Measurements from ENCODE around the gene SMOC2.

SMOC2 gene

DNA sequence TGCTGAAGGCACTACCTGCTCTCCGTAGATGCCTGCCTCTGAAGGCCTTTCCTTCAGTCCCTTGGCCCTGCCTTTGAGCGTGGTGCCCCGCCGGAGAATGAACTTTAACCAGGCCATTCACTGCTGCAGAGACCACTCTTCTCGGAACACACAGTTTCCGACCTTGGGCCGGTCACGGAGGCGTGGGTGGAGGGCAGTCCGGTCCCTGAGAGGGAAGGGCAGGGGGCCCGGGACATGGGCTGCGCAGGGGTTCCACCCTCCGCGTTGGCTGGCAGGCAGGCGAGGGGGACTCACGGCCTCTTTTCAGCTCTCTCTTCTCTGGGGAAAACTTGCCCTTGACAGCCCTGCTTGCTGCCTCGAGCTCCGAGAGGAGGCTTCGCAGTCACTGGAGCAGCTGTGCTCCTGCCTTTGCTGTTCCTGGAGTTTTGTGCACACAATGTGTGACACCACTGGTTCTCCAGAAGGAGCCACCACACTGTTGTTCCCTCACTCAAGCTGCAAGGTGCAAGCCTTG is 187.8 kb downstream of the SMOC2 start:
- DNase-seq (ENCODE audit: low spot score) = no peak

DNA sequence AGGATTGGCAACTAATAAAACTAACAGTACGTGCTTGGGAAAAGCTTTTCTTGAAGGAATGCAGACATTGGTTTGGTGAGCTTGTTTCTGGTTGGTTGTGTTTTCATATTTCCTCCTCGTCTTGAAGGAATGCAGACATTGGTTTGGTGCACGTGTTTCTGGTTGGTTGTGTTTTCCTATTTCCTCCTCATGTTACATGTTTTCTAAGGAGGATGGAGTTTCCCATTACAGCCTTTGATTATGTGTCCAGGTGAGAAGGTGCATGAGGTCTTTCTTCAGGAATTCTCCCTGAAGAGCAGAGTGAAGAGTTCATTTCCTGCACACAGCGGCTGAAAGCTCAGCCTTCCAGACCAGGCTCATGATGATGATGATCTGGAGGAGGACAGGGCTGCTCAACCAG is 190.6 kb downstream of the SMOC2 start:
- no peak for DNase-seq (ENCODE audit: low spot score)

DNA sequence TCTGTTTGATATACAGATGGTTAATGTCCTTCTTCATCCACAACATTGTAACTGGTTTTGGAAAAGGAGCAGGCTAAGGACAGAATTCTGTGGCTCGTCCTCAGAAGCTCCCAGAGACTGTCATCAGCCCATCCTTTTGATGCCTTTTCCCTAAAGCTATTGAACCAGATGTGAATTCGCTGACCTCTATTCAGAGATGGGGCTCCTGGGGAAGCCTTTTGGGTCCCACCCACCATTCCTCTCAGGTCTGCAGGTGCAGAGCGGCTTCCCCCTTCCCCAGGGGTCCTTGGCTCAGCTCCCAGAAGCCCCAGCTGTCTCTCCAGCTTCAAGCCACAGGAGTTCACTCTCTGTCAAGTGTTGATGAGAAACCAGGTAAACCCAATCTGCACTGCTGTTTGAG is 191.7 kb downstream of the SMOC2 start:
- no peak for DNase-seq (ENCODE audit: low spot score)

DNA sequence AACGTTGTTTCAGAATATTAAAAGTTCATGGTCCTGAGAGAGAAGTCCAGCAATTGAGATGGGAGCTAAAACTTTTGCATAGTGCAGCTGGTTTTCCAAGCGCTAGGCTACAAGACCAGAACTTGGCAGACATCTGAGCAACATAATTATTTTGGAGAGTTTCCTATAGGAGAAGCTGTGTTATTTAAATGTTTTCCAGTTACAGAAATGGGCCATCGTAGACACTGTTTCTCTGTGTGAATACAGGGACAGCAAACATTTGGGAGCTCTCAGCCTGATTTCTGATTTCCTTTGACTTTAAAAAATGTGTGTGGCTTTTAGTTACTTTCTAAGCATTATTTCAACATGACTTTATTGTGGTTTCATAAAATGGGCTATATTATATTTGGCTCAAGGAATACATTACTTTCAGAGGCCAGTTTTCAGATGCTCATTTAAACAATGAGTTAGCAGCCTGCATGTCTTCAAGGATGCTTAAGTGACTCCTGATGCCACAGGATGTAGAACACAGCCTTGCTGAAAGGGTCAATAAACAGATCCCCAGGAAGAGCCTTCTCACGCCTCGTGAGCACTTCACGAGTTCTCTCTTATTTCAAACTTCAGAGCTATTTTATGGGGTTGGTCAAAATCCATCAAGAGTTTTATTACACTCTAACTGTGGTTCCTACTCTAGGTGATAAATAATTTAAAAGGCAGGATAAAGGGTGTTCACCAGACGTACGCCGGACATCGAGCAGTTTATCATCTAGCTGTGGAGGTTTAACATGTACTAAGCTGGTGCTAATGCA is 193.8 kb downstream of the SMOC2 start:
- DNase-seq (ENCODE audit: low spot score) = no peak

DNA sequence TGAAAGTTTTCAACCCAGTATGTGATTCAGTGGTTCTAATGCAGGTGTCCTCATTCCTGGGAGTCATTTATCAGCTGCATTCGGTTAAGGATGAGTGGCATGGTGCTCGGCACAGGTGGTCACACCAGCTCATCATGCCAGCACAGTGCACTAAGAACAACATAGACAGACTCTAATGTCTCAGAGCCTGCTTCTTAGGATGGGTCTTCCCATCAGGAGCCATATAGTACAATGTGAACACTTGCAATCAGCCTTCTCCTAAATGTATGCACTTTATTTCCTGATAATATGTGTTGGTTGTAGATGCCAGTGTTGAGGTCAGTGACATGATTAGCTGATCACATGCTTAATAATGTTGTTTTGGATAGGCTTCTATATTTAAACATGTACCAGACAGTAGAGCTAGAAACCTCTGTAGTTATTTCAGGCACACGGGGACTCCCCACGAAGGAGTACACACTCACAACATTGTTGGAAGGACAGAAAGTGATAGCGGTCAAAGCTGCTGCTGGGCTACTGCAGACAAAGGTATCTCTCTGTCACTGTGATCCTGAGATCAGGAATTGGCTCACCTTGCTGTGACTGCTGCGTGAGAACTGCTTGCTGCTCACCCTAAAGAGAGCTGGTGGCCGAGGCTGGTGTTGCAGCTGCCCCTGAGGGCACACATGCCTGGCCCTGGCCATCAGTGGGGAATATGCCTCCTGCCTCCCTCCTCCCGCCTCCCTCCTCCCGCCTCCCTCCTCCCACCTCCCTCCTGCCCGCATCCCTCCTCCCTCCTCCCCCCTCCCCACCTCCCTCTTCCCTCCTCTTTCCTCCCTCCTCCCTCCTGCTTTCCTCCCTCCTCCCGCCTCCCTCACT is 195.4 kb downstream of the SMOC2 start:
- DNase-seq (ENCODE audit: low spot score) = no peak

DNA sequence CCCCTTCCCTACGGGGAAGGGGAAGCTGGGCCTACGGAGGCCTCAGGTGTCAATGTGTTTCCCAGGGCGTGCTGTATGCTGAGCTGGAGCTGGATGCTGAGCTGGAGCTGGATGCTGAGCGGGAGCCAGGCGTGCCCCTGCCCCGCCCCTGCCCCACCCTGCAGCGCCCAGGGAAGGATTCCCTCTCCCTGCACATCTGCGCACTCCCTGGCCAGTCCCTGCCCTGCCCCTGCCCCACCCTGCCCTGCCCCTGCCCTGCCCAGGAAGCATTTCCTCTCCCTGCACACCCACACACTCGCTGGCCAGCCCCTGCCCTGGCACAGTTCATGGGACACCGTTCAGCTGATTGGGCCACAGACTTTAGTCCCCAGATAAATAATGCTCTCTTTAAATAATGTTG is 196.8 kb downstream of the SMOC2 start:
- no peak for DNase-seq (ENCODE audit: low spot score)

DNA sequence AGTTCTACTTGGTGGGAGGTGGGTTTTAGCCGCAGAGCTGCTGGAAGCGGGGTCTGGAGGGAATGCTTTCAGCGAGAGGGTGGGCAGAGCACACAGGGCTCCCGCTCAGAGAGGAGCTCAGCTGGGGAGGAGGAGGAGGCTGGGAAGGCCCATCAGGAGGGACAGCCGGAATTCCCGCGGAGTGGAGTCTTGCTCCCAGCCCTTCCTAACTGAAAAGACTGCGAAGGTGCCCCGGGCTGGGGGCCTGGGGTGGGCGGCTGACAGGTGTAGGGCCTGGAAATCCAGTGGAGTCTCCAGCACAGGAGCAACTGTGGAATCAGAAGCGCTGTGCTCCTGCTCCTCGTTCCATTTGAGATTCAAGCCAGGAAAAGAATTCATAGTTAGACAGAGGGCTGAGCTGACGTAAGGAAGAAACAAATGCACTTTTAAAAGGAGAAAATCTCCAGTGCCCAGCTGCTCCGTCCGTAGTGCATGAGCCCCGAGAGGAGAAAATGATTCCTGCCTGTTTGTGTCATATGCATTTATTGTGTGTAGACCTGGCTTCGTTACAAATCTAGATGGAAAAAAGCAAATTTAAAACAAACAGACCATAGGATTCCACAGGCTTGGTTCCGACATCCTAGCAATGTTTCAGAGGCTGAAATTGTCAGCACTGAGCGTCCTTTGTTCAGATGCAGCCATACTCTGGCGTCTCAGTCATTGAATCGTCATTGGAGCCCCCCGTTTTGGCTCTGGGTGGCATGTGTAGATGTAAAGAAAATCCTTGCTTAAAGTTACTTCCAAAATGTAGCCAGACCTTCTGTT is 197.7 kb downstream of the SMOC2 start:
- no peak for DNase-seq (ENCODE audit: low spot score)

DNA sequence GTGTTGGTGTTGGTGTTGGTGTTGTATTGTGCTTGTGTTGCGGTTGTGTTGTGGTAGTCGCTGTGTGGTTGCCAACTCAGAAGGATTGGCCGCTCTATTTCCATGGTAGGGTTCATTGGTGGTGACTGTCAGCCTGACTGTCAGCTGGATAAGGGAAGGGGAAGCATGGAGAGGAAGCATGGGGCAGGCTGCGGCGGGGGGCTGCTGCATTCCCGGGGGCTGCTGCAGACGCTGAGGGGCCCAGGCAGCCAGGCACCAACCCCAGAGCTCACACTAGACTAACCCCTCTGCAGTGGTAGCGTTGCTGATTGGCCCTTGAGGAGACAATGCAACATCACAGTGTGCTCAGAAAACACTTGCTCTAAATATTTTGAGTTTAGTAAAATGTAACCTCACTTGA is 199.2 kb downstream of the SMOC2 start:
- no peak for DNase-seq (ENCODE audit: low spot score)

DNA sequence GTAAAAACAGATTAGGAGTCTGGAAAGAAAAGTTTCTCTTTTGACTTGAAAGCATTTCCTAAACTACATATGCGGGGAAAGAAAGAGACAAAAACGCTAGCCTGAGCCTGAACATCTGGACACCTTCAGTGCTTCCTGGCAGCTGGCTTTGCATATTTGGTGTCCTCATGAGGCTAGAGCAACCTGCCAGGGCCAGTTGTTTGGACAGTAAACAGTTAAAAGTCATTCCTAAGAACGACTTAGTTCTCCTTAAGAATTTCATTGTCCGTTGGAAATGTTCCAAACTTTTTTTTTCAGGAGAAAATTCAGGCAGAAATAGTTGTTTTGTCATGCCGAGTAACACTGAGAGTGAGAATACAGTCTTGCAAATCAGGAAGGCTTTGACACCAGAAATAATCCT is 199.8 kb downstream of the SMOC2 start:
- no peak for DNase-seq (ENCODE audit: low spot score)

DNA sequence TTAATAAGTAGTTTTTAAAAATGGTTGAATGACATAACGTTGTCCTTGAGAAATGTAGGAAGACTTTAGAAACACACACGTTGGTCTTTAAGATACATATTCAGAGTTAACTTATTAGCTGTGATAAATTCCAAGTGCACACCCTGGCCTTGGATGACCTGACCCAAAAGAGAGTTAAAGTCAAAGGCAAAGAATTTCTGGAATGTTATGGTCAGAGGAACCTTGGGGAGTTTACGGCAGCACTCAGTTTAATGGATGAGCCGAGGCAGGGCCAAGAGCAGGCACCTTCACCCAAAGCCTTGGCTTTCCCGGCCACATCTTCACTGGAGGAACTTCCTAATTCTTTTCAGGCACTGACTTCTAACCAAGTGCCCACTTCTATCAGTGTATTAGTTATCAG is 200.5 kb downstream of the SMOC2 start:
- DNase-seq (ENCODE audit: low spot score) = no peak

DNA sequence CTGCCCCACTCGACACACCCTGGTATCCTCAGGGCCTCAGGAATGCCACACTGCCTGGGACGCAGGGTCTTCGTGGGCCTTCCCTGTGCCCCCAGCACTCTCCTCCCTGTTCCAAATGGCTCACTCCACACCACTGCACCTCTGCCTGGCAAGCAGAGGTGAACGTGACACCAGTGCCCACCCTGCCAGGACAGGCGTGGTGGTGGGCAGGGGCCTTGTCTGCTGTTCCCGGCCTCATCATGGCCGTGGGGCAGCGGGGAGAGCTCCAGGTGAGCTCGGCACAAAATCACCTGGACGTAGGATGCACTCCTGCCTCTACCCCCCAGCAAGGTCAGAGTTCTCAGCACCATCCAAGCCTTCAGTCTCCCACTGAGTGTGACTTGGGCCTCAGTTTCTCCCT is 202.4 kb downstream of the SMOC2 start:
- no peak for DNase-seq (ENCODE audit: low spot score)

DNA sequence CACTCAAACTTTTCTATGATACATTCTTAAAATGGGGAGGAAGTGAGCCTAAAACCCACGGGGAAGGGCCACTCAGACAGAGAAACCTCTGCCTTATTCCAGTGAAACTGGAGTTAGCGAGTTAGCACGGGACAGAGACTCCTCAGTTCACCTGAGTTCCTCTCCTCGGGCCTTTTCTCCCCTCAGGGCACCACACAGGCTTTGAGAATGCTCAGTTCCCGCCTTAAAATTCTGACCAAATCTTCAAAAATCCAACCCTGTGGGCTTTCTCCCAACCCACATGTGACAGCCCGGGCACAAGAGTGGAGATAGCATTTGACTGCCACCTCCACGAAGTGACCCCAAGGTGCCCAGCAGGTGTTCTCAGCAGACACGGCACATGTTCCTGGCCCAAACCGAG is 204.3 kb downstream of the SMOC2 start:
- no peak for DNase-seq (ENCODE audit: low spot score)

DNA sequence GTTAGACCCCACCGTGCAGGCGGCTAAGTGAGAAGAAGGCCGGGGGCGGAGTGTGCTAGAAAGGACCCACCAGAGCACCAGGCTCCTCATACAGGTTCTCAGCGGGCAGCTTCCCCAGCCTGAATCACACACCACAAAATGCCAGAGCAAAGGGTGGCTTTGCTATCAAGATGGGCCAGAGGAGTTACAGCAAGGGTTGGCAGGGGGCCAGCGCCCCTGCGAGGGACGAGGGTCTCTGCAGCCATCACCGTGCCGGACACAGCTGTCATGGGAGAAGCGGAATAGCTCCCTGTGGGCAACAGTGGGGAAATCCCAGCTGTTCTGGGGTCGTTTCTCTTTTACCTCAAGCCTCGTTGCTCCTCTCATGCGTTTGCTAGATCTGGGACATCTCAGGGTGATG is 206.3 kb downstream of the SMOC2 start:
- DNase-seq (ENCODE audit: low spot score) = no peak

DNA sequence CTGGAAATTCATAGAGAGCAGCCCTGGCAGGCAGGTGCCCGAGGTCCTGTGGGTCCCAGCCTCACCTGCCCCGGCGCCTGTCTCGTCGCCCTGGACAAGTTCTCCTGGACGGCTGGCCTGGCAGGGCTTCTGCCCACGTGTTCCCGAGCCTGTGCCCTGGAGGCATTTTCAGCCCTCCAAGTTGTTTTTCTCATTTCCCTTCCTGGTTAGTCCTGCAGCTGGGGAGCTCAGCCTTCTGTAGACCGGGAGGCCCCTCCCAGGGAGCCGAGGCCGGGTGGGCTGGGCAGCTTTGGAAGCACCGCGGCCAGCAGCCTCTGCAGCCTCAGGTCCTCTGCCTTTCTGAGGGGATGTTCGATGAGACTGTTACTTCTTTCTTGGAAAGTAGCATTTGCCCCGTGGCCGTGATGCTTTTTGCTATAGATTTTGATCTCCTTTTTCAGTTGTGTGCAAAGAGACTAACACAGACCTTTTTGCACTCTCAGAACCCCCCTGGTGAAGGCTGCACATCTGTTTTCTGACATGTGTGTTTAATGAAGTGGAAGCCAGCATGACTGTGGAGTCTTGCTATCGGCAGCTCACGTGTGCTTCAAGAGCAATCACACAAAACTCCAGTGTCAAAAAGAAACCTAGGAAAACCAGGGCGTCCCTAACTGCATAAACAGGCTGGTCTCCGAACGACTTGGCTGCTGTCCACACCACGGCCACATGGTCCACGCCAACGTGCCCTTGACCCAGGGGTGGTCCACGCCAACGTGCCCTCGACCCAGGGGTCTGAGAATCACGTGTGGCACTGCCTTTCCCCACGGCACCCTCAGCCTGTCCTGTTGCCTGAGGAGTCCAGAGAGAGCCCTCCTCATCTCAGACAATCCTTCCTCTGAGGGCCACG is 207.5 kb downstream of the SMOC2 start:
- no peak for DNase-seq (ENCODE audit: low spot score)

DNA sequence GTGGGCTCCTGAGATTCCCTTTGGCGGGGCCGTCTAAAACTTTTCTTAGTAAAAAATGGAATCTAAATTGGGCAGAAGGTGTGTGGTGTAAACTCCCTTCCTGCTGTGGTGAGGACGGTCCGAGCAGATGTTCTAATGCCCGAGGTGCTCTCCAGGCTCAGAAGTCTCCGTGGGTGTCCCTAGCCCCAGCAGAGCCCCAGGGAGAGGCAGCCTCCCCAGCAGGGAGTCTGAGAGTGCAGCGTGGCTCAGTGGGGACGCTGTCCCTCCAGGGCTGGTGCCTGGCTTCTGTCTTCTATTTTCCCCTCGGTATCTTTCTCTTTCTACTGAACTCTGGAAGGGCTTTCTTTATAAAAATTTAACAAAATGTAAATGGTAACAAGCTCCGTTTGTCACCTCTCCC is 208.2 kb downstream of the SMOC2 start:
- DNase-seq (ENCODE audit: low spot score) = no peak

DNA sequence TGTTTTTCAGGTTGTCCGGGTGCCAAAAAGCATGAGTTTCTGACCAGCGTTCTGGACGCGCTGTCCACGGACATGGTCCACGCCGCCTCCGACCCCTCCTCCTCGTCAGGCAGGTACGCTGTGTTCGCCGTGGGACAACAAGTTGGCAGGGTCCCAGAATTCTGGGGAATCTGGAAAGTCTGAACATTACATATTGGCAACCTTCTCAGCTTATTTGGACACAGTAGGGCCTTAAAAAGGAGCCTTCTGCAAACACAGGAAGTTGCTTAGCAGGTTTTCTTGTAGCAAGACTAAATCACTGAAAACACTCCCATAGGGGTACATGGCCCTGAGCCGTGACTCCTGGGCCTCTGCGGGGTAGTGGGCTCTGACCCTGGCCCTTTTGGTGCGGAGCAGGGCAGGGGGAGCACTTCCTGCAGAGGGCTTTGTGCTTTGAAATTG is 209.7 kb downstream of the SMOC2 start:
- DNase-seq (ENCODE audit: low spot score) = no peak

DNA sequence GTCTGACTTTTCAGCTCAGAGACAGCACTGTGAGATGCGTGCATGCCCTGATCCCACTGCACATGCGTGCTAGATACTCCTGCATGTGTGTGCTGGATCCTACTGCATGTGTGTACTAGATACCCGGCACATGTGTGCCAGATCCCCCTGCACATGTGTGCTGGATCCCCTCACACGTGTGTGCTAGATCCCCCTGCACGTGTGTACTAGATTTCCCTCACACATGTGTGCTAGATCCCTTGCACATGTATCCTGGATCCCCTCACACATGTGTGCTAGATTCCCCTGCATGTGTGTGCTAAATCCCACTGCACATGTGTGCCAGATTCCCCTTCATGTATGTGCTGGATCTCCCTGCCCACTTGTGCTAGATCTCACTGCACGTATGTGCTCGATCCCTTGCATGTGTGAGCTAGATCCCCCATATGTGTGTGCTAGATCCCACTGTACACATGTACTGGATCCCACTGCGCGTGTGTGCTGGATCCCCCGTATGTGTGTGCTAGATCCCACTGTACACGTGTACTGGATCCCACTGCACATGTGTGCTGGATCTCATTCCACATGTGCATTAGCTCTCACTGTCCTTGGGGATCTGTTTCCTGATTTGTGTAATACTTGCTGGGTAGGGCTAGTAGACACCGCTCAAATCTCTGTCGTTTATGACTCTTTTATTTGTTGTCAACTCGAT is 214.6 kb downstream of the SMOC2 start:
- DNase-seq (ENCODE audit: low spot score) = no peak

DNA sequence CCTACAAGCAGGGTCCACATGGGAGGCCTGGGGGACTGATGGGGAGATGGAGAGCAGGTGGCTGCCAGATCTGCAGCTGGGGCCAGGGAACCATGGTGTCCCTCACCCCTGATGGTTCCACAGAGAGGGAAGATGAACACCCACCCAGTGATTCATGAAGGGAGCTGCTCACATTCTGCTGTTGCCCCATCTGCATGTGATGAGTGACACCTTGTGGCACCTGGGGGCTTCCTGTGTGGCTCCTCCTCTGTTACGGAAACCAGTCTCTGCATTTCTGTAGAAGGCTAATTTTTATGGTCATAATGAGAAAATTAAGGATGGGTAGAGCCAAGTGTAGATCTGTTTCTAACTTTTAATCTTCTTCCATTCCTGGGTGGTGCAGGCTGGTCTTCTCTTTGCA is 217.1 kb downstream of the SMOC2 start:
- no peak for DNase-seq (ENCODE audit: low spot score)

DNA sequence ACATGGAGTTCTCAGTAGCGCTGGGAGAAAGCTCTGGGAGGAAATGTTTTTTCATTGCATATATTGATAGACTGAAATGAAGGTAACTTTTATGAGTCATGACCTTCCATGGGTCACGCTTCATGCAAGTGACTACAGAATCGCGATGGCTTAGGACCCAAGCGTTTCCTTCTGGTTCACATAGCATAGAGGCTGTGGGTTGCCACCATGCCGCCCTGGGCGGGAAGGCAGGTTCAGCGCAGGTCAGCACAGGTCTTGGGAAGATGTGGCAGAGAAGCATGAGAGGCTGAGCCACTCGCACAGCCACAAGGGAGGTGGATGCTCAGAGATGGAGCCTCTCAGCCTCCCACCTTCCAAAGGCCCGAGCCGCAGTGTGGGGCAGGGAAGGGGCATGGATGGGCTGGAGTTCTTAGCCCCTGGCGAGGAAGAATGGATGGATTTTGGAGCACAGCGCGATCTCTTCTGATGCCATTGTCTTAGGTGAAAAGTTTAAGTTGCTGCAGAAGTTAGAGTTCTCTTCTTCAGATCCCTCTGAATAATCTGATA is 219.5 kb downstream of the SMOC2 start:
- no peak for DNase-seq (ENCODE audit: low spot score)

DNA sequence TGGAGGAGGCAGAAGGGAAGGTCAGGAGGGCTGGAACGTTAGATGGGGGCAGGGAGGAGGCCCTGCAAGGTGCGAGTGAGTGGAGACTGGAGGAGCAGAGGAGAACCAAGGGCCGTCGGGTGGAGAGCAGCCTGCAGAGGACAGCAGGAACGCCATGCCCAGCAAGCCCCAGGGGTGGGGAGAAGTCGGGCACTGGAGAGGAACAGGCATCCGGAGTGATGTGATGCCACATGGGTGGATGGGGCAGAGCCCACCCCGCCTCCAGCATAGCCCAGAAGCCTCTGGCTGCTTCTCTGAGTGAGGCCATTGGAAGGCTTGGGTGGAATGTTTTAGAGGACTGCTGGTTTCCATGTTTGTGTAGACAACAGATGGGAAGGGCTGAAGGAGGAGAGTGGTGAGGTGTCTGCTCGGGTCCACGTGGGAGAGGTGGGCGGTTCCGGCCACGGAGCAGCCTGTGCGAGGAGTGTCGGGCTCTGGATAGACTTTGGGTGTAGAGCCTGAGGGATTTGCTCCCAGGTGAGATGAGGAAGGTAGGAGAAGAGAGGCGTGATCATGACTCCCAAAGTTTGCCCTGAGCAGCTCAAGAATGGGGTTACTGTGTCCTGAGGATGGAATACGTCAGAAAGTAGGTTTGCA is 221.4 kb downstream of the SMOC2 start:
- no peak for DNase-seq (ENCODE audit: low spot score)
